Measurements from ENCODE around the gene THADA.

THADA gene

GRCh38 chr2:43188561-43189386, 407.1 kb downstream of the THADA start:
- H3K27ac ChIP-seq, result no peak overlapping the region
- H3K79me2 ChIP-seq, result no peaks in the 10 kb centered on the region
- H3K9ac ChIP-seq, result no peak overlapping the region
- no peaks in the 10 kb centered on the region for H3K36me3 ChIP-seq (ENCODE audit: control insufficient read depth, insufficient read depth, low read length)
- no peaks in the 10 kb centered on the region for H3K4me1 ChIP-seq
- H3K27me3 ChIP-seq (ENCODE audit: control insufficient read depth, insufficient read depth, low read length), result no peaks in the 10 kb centered on the region
- no peak for TF ChIP-seq CTCF (IDR thresholded peaks at IDR 0.05)
- no peaks in the 10 kb centered on the region for H3K9me3 ChIP-seq (ENCODE audit: control insufficient read depth, low read length)
- no peak overlapping the region for H2AFZ ChIP-seq
- no peak overlapping the region for H3K4me3 ChIP-seq (ENCODE audit: low read depth, low read length)
- no peak overlapping the region for H3K4me2 ChIP-seq (ENCODE audit: low read length)

- H3K27me3 ChIP-seq (ENCODE audit: control insufficient read depth, insufficient read depth, low read length), result no peaks in the 10 kb centered on the region
- no peak overlapping the region for H2AFZ ChIP-seq
- TF ChIP-seq CTCF (IDR thresholded peaks at IDR 0.05), result no peak
- H3K4me3 ChIP-seq (ENCODE audit: low read depth, low read length), result no peak overlapping the region
- no peak overlapping the region for H3K9ac ChIP-seq
- no peak overlapping the region for H3K27ac ChIP-seq
- no peaks in the 10 kb centered on the region for H3K79me2 ChIP-seq
- H3K4me2 ChIP-seq (ENCODE audit: low read length), result no peak overlapping the region
- H3K4me1 ChIP-seq, result no peaks in the 10 kb centered on the region
- H3K9me3 ChIP-seq (ENCODE audit: control insufficient read depth, low read length), result no peaks in the 10 kb centered on the region
- no peaks in the 10 kb centered on the region for H3K36me3 ChIP-seq (ENCODE audit: control insufficient read depth, insufficient read depth, low read length)
Observed at GRCh38 chr2:43186679-43187374, 409.0 kb downstream of the THADA start.

- H3K9ac ChIP-seq, result no peak overlapping the region
- no peak overlapping the region for H3K4me3 ChIP-seq (ENCODE audit: low read depth, low read length)
- TF ChIP-seq CTCF (IDR thresholded peaks at IDR 0.05), result no peak
- H3K9me3 ChIP-seq (ENCODE audit: control insufficient read depth, low read length), result no peaks in the 10 kb centered on the region
- no peak overlapping the region for H3K27ac ChIP-seq
- no peaks in the 10 kb centered on the region for H3K4me1 ChIP-seq
- H3K4me2 ChIP-seq (ENCODE audit: low read length), result no peak overlapping the region
- no peaks in the 10 kb centered on the region for H3K27me3 ChIP-seq (ENCODE audit: control insufficient read depth, insufficient read depth, low read length)
- H3K79me2 ChIP-seq, result no peaks in the 10 kb centered on the region
- H2AFZ ChIP-seq, result no peak overlapping the region
- H3K36me3 ChIP-seq (ENCODE audit: control insufficient read depth, insufficient read depth, low read length), result no peaks in the 10 kb centered on the region
Observed at GRCh38 chr2:43186321-43186678, 409.5 kb downstream of the THADA start.

- H3K27ac ChIP-seq, result no peak overlapping the region
- H3K4me2 ChIP-seq (ENCODE audit: low read length), result no peak overlapping the region
- H3K9ac ChIP-seq, result no peak overlapping the region
- H3K79me2 ChIP-seq, result no peaks in the 10 kb centered on the region
- H3K27me3 ChIP-seq (ENCODE audit: control insufficient read depth, insufficient read depth, low read length), result no peaks in the 10 kb centered on the region
- H3K9me3 ChIP-seq (ENCODE audit: control insufficient read depth, low read length), result no peaks in the 10 kb centered on the region
- TF ChIP-seq CTCF (IDR thresholded peaks at IDR 0.05), result no peak
- no peaks in the 10 kb centered on the region for H3K4me1 ChIP-seq
- no peak overlapping the region for H2AFZ ChIP-seq
- no peaks in the 10 kb centered on the region for H3K36me3 ChIP-seq (ENCODE audit: control insufficient read depth, insufficient read depth, low read length)
- H3K4me3 ChIP-seq (ENCODE audit: low read depth, low read length), result no peak overlapping the region
Observed at GRCh38 chr2:43185146-43185545, 410.7 kb downstream of the THADA start.

Data from parathyroid adenoma (tissue), 2 donors.